MV-4-11 (cell line): ENCODE data around the gene BCL7A.
A peak's percentile ranks its signal among the peaks of the same experiment; 100 is the strongest.

ENCODE experiments used
- DNase-seq: peaks from one replicate; lab custom pipeline; 2025; lab: John Stamatoyannopoulos, UW

BCL7A gene

DNA sequence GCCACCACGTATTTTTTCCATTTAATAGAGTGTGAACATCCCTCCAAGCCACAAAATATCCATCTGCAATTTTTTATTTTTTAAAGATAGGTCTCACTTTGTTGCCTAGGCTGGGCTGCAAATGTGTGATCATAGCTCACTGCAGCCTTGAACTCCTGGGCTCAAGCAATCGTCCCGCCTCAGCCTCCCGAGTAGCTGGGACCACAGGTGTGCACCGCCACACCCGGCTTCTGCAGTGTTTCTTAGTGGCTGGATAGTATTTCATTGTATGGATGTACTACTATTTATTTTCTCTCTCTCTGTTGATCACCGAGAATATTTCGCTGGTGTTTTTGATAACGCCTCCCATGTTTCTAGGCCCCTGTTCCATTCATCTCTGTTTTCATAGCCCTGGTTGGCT is 74.3 kb downstream of the BCL7A start:
- DNase-seq, result no peak

GRCh38 chr12:122096591-122097149 is 75.0 kb downstream of the BCL7A start:
- DNase-seq, result no peak

GRCh38 chr12:122097584-122097926 is 75.9 kb downstream of the BCL7A start:
- DNase-seq, result no peak

- peak; percentile 49 for DNase-seq
These were observed 76.5 kb downstream of the BCL7A start for GRCh38 chr12:122097927-122098756.

GRCh38 chr12:122099280-122099749 is 77.6 kb downstream of the BCL7A start:
- no peak for DNase-seq

- DNase-seq, result no peak
These were observed 78.2 kb downstream of the BCL7A start for GRCh38 chr12:122099856-122100255.

- DNase-seq, result no peak
These were observed 78.9 kb downstream of the BCL7A start for GRCh38 chr12:122100568-122100967.

- no peak for DNase-seq
These were observed 80.6 kb downstream of the BCL7A start for GRCh38 chr12:122102331-122102730.

GRCh38 chr12:122104844-122105243 is 83.2 kb downstream of the BCL7A start:
- DNase-seq, result no peak

DNA sequence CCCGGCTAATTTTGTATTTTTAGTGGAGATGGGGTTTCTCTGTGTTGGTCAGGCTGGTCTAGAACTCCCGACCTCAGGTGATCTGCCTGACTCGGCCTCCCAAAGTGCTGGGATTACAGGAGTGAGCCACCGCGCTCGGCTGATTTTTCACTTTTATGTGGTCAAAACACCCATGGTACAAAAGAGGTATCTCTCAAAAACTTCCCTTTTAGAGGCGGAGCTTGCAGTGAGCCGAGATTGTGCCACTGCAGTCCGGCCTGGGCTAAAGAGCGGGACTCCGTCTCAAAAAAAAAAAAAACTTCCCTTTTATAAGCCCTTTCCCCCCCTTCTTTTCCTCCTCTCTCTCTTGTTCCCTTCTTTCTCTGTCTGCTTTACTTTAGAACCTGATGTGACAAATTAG is 83.8 kb downstream of the BCL7A start:
- DNase-seq, result peak; percentile 15

DNA sequence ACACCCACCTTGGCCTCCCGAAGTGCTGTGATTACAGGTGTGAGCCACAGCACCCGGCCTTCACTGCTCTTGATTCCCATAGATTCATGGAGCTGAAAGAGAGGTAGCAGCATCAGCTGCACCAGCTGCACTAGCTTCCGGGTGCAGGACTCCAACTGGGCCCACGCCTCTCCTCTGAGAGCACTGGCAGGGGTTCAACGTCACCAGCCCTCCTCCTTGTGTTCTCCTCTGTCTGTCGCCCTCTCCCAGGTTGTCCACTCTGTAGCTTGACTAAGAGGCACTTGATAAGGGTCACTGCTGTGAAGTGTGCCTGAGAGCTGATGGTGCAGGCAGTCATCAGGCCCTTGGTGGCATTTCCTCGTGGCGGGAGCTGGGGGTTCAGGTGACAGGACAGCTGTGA is 85.2 kb downstream of the BCL7A start:
- no peak for DNase-seq

- DNase-seq, result no peak
These were observed 85.6 kb downstream of the BCL7A start for GRCh38 chr12:122107261-122107660.

DNA sequence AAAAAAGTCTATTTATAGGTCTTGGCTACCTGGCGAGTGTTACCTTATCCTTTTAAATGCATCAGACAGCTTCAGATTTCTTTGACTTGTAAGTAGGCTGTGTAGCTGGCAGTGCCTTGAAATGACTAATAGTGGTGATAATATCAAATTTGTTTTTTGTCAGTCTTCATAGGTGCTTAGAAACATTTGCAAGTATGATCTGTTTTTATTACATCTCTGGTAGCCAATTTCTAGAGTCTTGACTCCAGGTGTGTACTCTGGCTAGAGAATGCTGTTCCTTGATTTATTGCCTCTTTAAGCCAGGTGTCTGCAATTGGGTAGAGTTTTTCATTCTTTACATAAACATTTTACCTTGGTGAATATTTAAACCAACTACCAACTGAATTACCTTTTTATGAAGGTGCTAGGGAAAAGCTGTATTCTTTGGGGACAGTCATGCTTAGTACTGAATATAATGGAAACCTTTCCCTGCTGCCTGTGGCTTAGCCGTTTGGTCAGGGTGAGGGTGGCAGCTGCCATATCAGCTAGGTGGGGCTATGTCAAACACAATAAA is 89.5 kb downstream of the BCL7A start:
- no peak for DNase-seq
